ENCODE measurements around the gene RNF151. TPM values are rescaled to one million over a fixed set of nuclear protein-coding genes. Genes with fewer than 3 reads are reported as not detected.
"Not testable (repeated sequence)": the region's sequence is repeated elsewhere in the genome, so short reads cannot be mapped to it uniquely, and the experiment has no call there.

Gene RNF151
- total RNA-seq, 1 experiment from 2014 or later, result not detected

GRCh38 chr16:1959269-1960039, 7.2 kb upstream of the RNF151 start, which contains the start of gene NDUFB10:
Gene NDUFB10 (plus strand): TSS chr16:1959538. CDS start chr16:1959625, 87 bp downstream.
- peak; percentile 78 for DNase-seq (ENCODE audit: low spot score)

- no peak for DNase-seq (ENCODE audit: low spot score)
Observed at GRCh38 chr16:1960665-1961630, 5.7 kb upstream of the RNF151 start.

- DNase-seq (ENCODE audit: low spot score), result no peak
Observed at GRCh38 chr16:1961651-1962067, 5.0 kb upstream of the RNF151 start.

DNA sequence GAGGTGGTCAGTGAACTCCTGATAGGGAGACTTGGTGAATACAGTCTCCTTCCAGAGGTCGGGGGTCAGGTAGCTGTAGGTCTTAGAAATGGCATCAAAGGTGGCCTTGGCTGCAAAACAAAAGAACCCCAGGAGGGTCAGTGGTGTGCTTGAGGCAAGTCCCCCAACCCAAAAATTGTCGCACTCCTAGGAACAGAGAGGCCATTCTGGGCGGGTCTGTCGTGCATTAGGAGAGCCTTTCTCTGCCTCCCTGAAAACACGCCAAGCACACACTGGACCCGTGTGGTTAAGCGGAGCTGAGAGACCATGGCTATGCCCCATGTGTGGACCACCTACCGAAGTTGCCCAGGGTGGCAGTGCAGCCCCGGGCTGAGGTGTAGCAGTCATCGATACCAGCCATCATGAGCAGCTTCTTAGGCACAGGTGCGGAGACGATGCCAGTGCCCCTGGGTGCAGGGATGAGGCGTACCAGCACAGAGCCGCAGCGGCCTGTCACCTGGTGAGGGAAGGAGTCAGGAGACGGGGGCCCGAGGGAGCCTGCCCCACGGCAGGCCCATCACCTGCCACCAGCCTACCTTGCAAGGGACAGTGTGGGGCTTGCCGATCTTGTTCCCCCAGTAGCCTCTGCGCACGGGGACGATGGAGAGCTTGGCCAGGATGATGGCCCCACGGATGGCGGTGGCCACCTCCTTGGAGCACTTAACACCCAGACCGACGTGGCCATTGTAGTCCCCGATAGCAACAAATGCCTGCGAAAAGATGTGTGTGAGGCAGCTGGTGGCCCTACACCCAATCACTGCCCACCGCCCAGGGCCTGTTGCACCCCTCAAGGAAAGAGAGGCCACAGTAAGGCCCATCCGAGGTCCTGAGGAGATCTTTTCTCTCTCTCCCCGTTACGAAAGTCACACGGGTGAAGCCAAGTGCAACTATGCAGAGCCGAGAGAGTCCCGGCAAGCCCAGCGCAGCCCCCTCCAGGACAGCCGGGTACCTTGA, 4.2 kb upstream of the RNF151 start:
- DNase-seq (ENCODE audit: low spot score), result not testable (repeated sequence)

GRCh38 chr16:1963806-1964505, 2.7 kb upstream of the RNF151 start:
- no peak for DNase-seq (ENCODE audit: low spot score)

- DNase-seq (ENCODE audit: low spot score), result peak; percentile 99
Observed at GRCh38 chr16:1964506-1965395, 1.9 kb upstream of the RNF151 start, which contains the start of gene RPS2. Gene RPS2 (minus strand): TSS chr16:1964826. CDS start chr16:1964625, 201 bp downstream.

DNA sequence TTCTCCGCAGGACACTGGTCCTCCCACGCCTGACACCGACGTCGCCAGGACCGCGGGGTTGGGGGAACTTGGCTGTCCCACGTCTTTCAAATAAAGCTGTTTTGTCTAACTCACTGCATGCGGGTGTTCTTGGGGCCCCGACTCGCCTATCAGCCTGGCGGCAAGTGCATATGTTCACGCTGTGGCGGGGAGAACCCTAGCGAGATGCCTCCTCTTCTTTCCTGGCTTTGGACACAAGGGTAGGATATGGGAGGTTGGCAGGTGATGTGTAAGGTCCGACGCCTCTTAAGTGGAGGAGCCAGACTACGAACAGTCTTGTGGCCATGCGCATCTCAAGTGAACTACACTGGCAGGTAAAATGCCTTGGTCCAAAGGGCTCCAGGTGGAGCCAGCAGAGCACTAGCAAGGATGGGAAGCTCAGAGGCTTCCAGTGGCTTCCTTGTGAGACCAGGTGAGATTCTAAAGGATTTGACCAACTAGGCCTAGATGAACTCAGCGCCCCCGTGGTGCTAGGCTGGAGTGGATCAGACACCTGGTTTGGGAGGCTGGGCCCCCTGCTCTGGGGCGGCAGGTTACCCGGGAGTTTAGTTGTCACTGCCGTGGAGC, 1.2 kb upstream of the RNF151 start:
- DNase-seq (ENCODE audit: low spot score), result no peak

DNA sequence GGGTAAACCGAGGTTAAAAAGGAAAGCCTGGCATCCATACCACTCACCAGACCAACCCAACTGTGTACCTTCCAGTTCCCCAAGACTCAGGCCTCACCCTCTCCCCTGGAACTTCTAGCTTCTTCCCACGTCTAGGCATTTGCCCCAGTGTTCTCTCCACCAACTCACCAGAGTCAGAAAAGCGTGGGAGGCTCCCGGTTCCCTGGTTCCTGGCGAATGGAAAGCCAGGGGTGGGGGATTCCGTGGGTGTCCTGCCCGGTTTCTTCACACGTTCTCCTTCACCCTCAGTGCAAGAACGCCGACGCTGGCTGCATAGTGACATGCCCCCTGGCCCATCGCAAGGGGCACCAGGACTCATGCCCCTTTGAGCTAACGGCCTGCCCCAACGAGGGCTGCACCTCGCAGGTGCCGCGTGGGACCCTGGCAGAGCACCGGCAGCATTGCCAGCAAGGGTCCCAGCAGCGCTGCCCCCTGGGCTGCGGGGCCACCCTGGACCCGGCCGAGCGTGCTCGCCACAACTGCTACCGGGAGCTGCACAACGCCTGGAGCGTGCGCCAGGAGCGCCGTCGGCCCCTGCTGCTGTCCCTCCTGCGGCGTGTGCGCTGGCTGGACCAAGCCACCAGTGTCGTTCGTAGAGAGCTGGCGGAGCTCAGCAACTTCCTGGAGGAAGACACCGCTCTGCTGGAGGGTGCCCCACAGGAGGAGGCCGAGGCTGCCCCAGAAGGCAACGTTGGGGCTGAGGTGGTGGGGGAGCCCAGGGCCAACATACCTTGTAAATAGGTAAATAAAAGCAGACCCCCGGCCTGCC, 1.7 kb downstream of the RNF151 start:
- no peak for DNase-seq (ENCODE audit: low spot score)

DNA sequence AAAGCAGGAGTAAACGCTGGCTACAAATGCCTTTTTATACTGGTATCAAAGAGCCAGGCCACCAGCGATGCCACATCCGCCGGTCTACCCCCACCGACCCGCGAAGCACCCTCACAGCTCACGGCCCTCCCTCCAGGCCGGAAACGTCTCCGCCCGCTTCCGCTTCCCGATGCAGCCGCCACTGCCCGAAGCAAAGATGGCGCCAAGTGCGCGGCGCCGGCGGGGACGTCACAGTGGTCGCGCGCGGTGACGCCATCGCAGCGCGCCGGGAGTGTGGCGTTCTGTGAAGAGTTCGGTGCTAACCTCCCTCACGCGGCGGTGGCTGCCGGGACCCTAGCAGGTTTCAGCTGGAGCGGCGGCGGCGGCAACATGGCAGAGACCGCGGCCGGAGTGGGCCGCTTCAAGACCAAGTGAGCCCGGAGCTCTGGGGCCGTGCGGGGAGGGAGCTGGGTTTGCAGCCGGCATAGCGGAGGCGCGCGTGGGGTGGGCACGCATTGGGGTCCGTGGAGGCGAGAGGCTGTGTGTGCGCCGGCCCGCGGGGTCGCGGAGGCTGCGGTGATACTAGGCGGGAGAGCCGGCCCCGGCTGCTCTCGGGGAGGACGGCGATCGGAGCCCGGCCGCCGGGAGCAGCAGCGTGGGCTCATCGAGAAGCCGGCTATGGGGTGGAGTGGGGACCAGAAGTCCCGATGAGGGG, 5.3 kb downstream of the RNF151 start, which contains the start of gene TBL3:
Gene TBL3, plus strand, starts transcription at position 258 of the 694 bp plus-strand sequence. Its CDS starts 112 bp downstream, at position 370.
- DNase-seq (ENCODE audit: low spot score), result peak; percentile 91

GRCh38 chr16:1972490-1972877, 5.8 kb downstream of the RNF151 start:
- no peak for DNase-seq (ENCODE audit: low spot score)

GRCh38 chr16:1973461-1974156, 7.0 kb downstream of the RNF151 start:
- no peak for DNase-seq (ENCODE audit: low spot score)

DNA sequence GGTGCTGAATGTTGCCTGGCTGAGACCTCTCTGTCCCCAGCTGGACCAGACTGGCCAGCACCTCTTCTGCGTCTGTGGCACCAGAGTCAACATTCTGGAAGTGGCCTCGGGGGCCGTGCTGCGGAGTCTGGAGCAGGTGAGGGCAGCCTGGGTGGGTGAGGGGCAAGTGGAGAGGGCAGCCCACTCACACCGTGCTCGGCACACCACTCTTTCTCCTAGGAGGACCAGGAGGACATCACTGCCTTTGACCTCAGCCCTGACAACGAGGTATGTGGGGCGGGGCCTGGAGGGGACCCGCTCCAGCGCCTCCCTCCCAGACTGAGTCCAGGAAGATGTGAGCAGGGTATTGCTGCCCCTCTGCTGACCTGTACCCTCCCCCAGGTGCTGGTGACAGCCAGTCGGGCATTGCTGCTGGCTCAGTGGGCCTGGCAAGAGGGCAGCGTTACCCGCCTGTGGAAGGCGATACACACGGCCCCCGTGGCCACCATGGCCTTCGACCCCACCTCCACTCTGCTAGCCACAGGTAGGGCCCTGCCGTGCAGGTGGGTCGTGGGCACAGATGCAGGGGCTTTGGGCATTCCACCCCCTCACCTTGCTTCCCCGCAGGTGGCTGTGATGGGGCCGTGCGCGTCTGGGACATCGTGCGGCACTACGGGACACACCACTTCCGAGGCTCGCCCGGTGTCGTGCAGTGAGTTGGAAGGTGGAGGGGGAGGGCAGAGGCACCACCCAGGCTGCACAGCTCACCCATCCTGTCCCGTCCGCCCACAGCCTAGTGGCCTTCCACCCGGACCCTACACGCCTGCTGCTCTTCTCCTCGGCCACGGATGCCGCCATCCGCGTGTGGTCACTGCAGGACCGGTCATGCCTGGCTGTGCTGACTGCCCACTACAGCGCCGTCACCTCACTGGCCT, 7.8 kb downstream of the RNF151 start:
- no peak for DNase-seq (ENCODE audit: low spot score)

GRCh38 chr16:1975432-1976215, 9.0 kb downstream of the RNF151 start:
- DNase-seq (ENCODE audit: low spot score), result no peak

DNA sequence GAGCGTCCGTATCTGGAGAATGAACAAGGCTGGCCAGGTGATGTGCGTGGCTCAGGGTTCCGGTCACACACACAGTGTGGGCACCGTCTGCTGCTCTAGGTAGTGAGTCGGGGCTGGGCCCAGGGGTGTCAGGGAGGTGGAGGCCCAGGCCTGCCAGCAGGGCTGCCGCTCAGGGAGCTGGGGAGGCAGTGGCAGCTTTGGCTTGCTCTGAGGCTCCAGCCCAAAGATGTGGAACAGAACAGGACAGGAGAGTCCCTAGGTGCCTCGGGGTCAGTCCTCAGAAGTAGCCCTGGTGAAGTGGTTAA, 9.5 kb downstream of the RNF151 start:
- DNase-seq (ENCODE audit: low spot score), result no peak

All from A172 (cell line).